ENCODE results near the gene RNASE7. TPM values are rescaled to one million over a fixed set of nuclear protein-coding genes. Genes with fewer than 3 reads are reported as not detected.
A peak's percentile ranks its signal among the peaks of the same experiment; 100 is the strongest.
"Not testable (repeated sequence)": the region's sequence is repeated elsewhere in the genome, so short reads cannot be mapped to it uniquely, and the experiment has no call there.

The RNASE7 gene, protein sequence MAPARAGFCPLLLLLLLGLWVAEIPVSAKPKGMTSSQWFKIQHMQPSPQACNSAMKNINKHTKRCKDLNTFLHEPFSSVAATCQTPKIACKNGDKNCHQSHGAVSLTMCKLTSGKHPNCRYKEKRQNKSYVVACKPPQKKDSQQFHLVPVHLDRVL
- not detected for total RNA-seq

DNA sequence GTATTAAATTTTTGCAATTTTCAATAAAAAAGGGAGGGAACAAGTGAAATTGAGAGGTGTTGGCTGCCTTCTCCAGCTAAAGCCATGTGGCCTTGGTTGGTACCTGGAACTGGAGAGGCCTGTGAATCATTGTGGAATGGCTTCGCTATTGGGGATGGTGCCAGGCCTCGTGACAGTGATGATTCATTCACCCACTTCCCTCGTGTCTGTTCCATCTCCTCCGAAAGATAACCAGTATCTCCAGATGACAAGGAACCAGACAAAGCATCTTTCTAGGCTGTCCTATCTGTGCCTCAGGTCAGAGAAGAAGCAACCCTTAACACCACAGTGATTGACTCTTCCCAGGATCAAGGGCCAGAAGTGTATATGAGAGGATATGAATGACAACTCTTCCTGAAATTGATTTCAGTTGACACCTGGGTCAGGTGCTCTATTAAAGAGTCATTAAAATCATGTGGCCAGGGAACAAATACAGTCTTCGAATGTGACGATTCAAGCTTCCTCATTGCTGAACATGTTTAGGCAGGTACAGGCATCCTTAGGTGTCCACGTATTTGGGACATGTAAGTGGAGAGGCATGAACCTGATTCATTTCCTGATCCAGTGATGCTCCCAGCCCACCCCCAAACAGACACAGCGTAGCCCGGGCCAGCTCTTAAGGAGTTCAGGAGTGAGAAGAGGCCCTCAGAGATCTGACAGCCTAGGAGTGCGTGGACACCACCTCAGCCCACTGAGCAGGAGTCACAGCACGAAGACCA lies at the start of gene RNASE7:
RNASE7 (plus strand) TSS at position 687 of the 758 bp plus-strand sequence. CDS start 631 bp downstream, outside the sequence.
- Mint-ChIP-seq H3K36me3 (ENCODE audit: low read depth) (no peaks in the 10 kb centered on the region), H3K4me3 (no peak within 1 kb of the TSS), H3K27me3 (peaks cover 17% of the 10 kb centered on the region), H3K27ac (no peak within 1 kb of the TSS), H3K4me1 (peaks cover 5% of the 10 kb centered on the region), H3K9me3 (no peaks in the 10 kb centered on the region)
- POLR2A ChIA-PET: no interaction called here
- CTCF ChIA-PET: interaction anchor here (2.5 to 3.2 kb wide), 3 partner anchors 27 to 63 kb away, joined by 5 to 30 read pairs (median 13); no protein-coding TSS in a partner anchor
- DNase-seq: no peak

DNA sequence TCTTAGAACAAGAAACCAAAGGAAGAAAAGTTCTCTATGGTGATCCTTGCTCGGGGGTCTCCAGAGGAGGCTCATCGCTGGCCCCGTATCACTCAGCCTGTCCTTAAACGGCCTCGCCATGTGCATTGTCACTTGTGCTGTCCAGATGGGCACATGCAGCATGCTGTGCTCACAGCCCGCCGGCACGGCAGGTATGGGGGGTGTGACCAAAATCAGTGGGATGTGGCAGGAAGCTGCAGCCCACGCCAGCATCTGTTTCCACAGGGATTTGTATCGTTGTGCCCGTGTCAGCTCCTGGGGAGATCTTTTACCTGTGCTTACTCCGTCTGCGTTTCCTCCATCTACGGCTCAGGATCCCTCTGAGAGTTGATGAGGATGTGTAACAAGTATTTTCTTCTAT lies 45.6 kb upstream of the RNASE7 start:
- ChIA-PET POLR2A (no interaction called here), CTCF (interaction anchor here (1.0 to 3.9 kb wide), 5 partner anchors 18 to 108 kb away, joined by 5 to 18 read pairs (median 7); no protein-coding TSS in a partner anchor)
- DNase-seq: no peak
- H3K27ac Mint-ChIP-seq: no peak overlapping the region
- peaks cover 32% of the 10 kb centered on the region for H3K4me1 Mint-ChIP-seq
- H3K36me3 Mint-ChIP-seq (ENCODE audit: low read depth): peaks cover 45% of the 10 kb centered on the region
- H3K27me3 Mint-ChIP-seq: no peaks in the 10 kb centered on the region
- H3K9me3 Mint-ChIP-seq: no peaks in the 10 kb centered on the region
- no peak overlapping the region for H3K4me3 Mint-ChIP-seq

DNA sequence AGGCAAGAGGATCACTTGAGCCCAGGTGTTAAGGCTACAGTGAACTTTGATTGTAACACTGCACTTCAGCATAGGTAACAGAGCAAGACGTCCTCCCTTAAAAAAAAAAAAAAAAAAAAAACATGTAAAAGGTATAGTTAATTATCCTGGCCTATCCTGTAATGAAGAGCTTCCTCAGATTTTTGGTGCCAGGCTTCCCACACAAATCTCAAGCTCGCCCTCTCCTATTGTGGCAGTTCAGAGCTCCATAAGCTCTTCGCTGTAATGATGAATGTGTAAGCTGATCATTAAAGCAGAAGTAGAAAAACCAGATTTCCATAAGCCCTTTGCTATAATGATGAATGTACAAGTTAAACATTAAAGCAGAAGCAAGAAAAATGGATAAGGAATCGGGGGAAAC lies 45.0 kb upstream of the RNASE7 start:
- Mint-ChIP-seq H3K4me1 (peaks cover 26% of the 10 kb centered on the region), H3K27me3 (no peaks in the 10 kb centered on the region), H3K36me3 (ENCODE audit: low read depth) (peaks cover 39% of the 10 kb centered on the region), H3K4me3 (no peak overlapping the region), H3K27ac (no peak overlapping the region), H3K9me3 (no peaks in the 10 kb centered on the region)
- DNase-seq: no peak
- POLR2A ChIA-PET: no interaction called here
- CTCF ChIA-PET: interaction anchor here (0.6 to 3.9 kb wide), 11 partner anchors 11 to 322 kb away, joined by 3 to 18 read pairs (median 5); no protein-coding TSS in a partner anchor

DNA sequence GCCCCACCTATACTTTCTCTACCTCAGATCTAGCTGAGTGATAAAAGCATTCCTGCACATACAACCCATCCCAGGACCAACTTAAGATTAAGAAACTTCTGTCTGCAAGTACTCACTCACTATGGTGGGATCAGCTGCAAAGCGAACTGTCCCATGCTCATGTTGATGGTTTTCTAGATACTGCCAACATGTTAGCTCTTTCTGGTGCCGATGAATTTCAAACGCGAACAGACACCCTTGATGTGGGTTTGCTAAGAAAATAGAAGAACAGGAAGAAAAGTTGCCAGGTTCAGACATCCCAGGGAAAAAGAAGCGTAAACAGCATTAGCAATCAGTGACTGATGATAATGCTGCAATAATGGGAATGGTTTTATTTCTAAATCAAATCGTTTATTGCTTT lies 44.6 kb upstream of the RNASE7 start:
- H3K9me3 Mint-ChIP-seq: no peaks in the 10 kb centered on the region
- CTCF ChIA-PET: interaction anchor here (0.6 to 3.9 kb wide), 13 partner anchors 10 to 323 kb away, joined by 3 to 18 read pairs (median 5); no protein-coding TSS in a partner anchor
- no peak overlapping the region for H3K27ac Mint-ChIP-seq
- POLR2A ChIA-PET: no interaction called here
- no peak overlapping the region for H3K4me3 Mint-ChIP-seq
- no peak for DNase-seq
- no peaks in the 10 kb centered on the region for H3K27me3 Mint-ChIP-seq
- peaks cover 36% of the 10 kb centered on the region for H3K36me3 Mint-ChIP-seq (ENCODE audit: low read depth)
- peaks cover 23% of the 10 kb centered on the region for H3K4me1 Mint-ChIP-seq

DNA sequence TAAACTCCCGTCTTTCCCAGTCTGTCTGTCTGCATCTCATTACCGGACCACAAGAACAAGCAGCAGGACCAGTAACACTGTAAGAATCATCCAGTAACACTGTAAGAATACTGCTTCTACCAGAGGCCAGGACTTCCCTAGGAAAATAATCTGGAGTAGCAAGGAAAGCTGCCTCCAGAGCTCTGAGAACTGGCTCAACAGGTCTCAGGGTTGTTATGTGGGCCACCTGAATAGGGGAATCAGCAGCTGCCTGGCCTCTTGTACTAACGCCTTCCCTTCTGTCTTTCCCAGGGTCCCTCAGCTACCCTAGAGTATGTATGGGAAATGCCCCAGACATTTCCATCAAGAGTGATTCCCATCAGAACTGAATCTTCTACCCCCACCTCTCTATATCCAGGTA lies 44.0 kb upstream of the RNASE7 start:
- ChIA-PET CTCF (interaction anchor here (0.7 to 3.9 kb wide), 8 partner anchors 10 to 321 kb away, joined by 3 to 18 read pairs (median 4); no protein-coding TSS in a partner anchor), POLR2A (no interaction called here)
- Mint-ChIP-seq H3K36me3 (ENCODE audit: low read depth) (peaks cover 33% of the 10 kb centered on the region), H3K9me3 (no peaks in the 10 kb centered on the region), H3K27me3 (no peaks in the 10 kb centered on the region), H3K27ac (no peak overlapping the region), H3K4me3 (no peak overlapping the region), H3K4me1 (peaks cover 21% of the 10 kb centered on the region)
- DNase-seq: no peak

DNA sequence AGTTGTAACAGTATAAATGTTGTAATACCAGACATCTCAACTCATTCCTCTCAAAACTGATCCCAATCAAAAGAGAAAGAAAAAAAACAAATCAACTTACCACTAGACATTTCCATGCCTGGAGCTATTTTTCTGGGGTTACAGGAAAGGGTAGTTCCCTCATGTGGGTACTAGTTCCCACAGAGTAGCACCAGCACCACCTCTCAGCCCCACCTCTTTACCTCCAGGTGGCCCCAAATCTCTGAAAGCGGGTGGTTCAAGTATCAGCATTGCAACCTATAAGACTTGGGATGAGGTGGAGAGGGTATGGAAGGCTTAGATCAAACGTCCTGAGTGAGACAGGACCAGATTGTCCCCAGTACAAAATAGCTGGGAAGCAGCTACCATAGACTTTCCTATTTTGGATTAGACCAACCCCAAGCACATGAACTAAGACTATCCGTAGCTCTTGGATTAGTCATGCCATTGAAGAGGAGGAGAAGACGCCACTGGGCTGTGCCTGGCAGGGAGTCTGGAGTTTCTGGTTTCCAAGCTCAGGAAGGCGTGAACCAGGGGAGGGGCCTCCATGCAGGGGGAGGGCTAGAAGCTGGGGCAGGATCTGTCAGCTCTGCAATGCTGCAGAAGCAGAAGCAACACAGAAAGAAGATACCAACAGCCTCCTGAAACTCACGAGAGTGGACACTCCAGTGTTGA lies 43.3 kb upstream of the RNASE7 start, which contains the start of gene SLC39A2:
SLC39A2 (plus strand) TSS at position 620 of the 693 bp plus-strand sequence. CDS start 154 bp downstream, outside the sequence.
- H3K4me1 Mint-ChIP-seq: peaks cover 19% of the 10 kb centered on the region
- no peaks in the 10 kb centered on the region for H3K9me3 Mint-ChIP-seq
- ChIA-PET POLR2A (interaction anchor here (0.6 kb wide), 1 partner anchor 176 kb away, joined by 4 read pairs; no protein-coding TSS in a partner anchor), CTCF (interaction anchor here (0.7 to 3.9 kb wide), 6 partner anchors 16 to 94 kb away, joined by 3 to 18 read pairs (median 8); no protein-coding TSS in a partner anchor)
- no peak for DNase-seq
- H3K36me3 Mint-ChIP-seq (ENCODE audit: low read depth): peaks cover 30% of the 10 kb centered on the region
- H3K4me3 Mint-ChIP-seq: no peak within 1 kb of the TSS
- no peak within 1 kb of the TSS for H3K27ac Mint-ChIP-seq
- H3K27me3 Mint-ChIP-seq: no peaks in the 10 kb centered on the region

DNA sequence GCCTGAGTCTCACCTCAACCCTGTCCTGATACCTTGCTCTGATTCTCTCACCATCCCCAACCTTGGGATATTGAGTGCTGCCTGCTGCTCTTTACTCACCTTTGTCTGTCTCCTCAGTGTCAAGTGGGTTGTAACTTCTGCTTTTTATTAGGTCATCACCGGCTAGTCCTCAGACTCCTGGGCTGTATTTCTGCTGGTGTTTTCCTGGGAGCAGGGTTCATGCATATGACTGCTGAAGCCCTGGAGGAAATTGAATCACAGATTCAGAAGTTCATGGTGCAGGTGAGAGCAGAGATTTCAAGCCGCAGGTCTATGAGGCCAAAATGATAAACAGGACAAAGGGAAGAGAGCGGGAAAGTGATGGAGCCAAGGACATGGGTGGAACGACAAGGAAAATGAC lies 42.6 kb upstream of the RNASE7 start:
- Mint-ChIP-seq H3K27me3 (no peaks in the 10 kb centered on the region), H3K4me3 (no peak overlapping the region), H3K36me3 (ENCODE audit: low read depth) (peaks cover 24% of the 10 kb centered on the region), H3K27ac (no peak overlapping the region), H3K4me1 (peaks cover 16% of the 10 kb centered on the region), H3K9me3 (no peaks in the 10 kb centered on the region)
- POLR2A ChIA-PET: no interaction called here
- DNase-seq: no peak
- CTCF ChIA-PET: interaction anchor here (3.2 to 3.9 kb wide), 3 partner anchors 15 to 93 kb away, joined by 12 to 18 read pairs (median 14); no protein-coding TSS in a partner anchor

DNA sequence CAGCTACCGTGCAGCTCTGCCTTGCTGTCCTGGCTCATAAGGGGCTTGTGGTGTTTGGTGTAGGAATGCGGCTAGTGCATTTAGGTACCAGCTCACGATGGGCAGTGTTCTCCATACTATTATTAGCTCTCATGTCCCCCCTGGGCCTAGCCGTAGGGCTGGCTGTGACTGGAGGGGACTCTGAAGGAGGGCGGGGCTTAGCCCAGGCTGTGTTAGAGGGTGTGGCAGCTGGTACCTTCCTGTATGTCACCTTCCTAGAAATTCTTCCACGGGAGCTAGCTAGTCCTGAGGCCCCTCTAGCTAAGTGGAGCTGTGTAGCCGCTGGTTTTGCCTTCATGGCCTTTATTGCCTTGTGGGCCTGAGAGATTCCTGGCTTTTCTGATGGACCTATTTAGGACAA lies 40.9 kb upstream of the RNASE7 start:
- peaks cover 9% of the 10 kb centered on the region for H3K36me3 Mint-ChIP-seq (ENCODE audit: low read depth)
- no peak overlapping the region for H3K27ac Mint-ChIP-seq
- peaks cover 14% of the 10 kb centered on the region for H3K4me1 Mint-ChIP-seq
- no peaks in the 10 kb centered on the region for H3K27me3 Mint-ChIP-seq
- DNase-seq: no peak
- ChIA-PET POLR2A (no interaction called here), CTCF (interaction anchor here (0.9 to 1.8 kb wide), 5 partner anchors 9 to 92 kb away, joined by 3 to 5 read pairs (median 3); no protein-coding TSS in a partner anchor)
- H3K9me3 Mint-ChIP-seq: no peaks in the 10 kb centered on the region
- no peak overlapping the region for H3K4me3 Mint-ChIP-seq

DNA sequence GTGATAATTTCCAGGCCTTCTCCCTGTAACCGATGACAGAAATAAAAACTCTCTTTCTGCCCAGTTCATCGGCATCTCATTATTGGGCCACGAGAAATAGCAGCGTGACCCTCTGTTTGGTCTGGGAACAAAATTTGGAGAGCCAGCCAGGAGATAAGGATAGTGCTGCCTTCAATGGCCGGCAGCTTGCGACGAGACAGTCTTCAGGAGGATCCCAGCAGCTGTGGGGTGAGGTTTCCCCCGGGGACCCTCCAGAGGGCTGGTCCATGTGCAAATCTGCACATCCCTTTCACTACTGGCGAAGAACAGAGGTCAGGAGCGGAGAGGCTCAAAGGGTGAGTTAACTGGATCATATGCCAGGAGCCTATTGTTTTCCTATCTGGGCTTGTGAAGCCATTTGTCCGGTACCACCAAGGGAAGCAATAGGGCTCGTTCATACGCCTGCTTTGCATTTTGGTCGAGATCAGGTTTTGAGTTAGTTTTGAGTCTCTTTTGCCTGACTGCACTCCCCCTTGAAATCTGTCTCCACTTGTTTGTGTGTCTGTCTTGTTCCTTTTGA lies 38.3 kb upstream of the RNASE7 start:
- ChIA-PET POLR2A (no interaction called here), CTCF (interaction anchor here (1.1 to 1.8 kb wide), 2 partner anchors 11 to 13 kb away, joined by 3 read pairs; no protein-coding TSS in a partner anchor)
- Mint-ChIP-seq H3K4me3 (no peak overlapping the region), H3K27ac (no peak overlapping the region), H3K27me3 (no peaks in the 10 kb centered on the region), H3K9me3 (no peaks in the 10 kb centered on the region), H3K4me1 (no peaks in the 10 kb centered on the region), H3K36me3 (ENCODE audit: low read depth) (no peaks in the 10 kb centered on the region)
- no peak for DNase-seq

DNA sequence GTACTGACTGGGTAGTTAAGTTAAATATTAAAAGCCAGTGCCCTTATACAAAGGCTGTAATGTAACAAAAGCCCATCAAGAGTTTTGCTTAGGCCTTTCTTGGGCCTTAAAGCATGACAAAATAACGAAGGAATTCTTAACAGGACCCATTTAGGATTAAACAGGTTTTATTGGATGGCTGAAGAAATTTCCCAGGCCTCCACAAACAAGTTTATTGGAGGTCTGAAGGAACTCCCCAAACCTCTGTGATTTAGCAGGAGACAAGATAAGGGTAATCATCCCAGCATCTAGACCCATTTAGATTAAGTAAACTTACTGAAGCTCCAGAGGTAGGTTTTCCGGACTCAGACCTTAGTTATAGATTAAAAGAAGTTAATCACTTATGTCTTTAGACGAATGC lies 32.4 kb upstream of the RNASE7 start:
- not testable (repeated sequence) for H3K4me1 Mint-ChIP-seq

DNA sequence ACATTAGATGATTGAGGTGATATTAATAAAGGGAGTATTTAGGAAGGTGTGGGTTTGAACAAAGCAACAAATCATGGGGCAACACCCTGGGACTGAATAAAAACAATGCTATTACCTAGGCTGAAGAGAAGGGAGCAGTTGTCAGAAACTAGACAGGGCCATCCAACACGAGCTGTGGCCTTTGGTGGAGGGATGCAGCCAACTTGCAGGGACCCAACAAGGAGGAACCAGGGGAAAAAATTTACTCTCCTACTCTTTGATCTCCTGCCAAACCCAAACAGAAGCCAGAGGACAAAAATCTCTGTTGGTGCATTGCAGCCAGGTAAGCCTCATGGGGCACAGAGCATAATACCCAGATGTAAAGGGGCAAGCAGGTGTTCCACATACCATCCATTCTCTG lies 31.0 kb upstream of the RNASE7 start:
- peaks cover 21% of the 10 kb centered on the region for H3K27me3 Mint-ChIP-seq
- H3K4me3 Mint-ChIP-seq: no peak overlapping the region
- H3K4me1 Mint-ChIP-seq: no peaks in the 10 kb centered on the region
- ChIA-PET CTCF (interaction anchor here (1.1 to 8.5 kb wide), 3 partner anchors 14 to 91 kb away, joined by 3 to 92 read pairs (median 11); partner anchors contain the start of gene TMEM253), POLR2A (no interaction called here)
- H3K9me3 Mint-ChIP-seq: no peaks in the 10 kb centered on the region
- H3K27ac Mint-ChIP-seq: no peak overlapping the region
- H3K36me3 Mint-ChIP-seq (ENCODE audit: low read depth): no peaks in the 10 kb centered on the region
- no peak for DNase-seq

More for the DNA sequence above, 32.4 kb upstream of the RNASE7 start:
- peaks cover 21% of the 10 kb centered on the region for H3K27me3 Mint-ChIP-seq
- CTCF ChIA-PET: interaction anchor here (1.0 to 1.8 kb wide), 3 partner anchors 12 to 94 kb away, joined by 3 to 4 read pairs (median 3); no protein-coding TSS in a partner anchor
- H3K9me3 Mint-ChIP-seq; DNase-seq; POLR2A ChIA-PET; H3K4me3 Mint-ChIP-seq; H3K36me3 Mint-ChIP-seq (ENCODE audit: low read depth); H3K27ac Mint-ChIP-seq: not testable (repeated sequence)

DNA sequence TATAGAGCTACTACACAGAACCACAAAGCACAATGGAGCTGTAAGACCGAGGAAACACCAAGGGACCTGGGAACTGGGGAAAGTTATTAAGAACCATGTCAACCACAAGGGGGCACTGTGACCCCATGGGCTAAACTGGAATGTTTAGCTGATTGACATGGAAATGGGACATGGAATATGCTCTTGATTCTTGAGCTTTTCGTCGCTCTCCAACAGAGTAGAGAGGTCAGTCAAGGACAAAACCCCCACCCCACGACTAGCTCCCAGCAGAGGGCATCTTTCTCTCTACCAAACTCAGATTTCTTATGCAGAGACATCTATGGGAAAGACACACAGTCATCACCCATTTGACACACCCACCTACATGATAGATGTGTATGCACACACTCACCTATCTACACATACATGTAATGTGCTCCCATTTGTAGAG lies 27.4 kb upstream of the RNASE7 start:
- POLR2A ChIA-PET: interaction anchor here (0.8 kb wide), 1 partner anchor 89 kb away, joined by 3 read pairs; no protein-coding TSS in a partner anchor
- H3K27me3 Mint-ChIP-seq: peaks cover 21% of the 10 kb centered on the region

More for the DNA sequence above, 27.4 kb upstream of the RNASE7 start:
- peak; percentile 83 for DNase-seq
- Mint-ChIP-seq H3K4me1 (no peaks in the 10 kb centered on the region), H3K9me3 (no peaks in the 10 kb centered on the region), H3K27ac (no peak overlapping the region), H3K36me3 (ENCODE audit: low read depth) (peaks cover 3% of the 10 kb centered on the region), H3K4me3 (no peak overlapping the region)
- CTCF ChIA-PET: interaction anchor here (0.6 to 8.5 kb wide), 36 partner anchors 8 to 505 kb away, joined by 3 to 92 read pairs (median 5); partner anchors contain the start of genes ARHGEF40, RNASE13, RNASE8 and SLC39A2

Data from activated CD4-positive, alpha-beta T cell treated with anti-CD3 and anti-CD28 coated beads, Interleukin-2, amount 10 ng/mL, durations not matched to agents 7 days and 5 days (primary cell).